Activated CD8-positive, alpha-beta T cell treated with anti-CD3 and anti-CD28 coated beads, Interleukin-2, amount 10 ng/mL, durations not matched to agents 7 days and 5 days (primary cell): ENCODE measurements around the gene RASSF9. TPM values are rescaled to one million over a fixed set of nuclear protein-coding genes. Genes with fewer than 3 reads are reported as not detected.

Experiments
- ATAC-seq: fragments of 150-1000 bp; cut with Tn5 transposase; one replicate; pipeline ENCODE4 v1.10.0; 2021; ENCODE audit warnings: moderate library complexity
- CTCF ChIA-PET: fragments of 350-600 bp; sonication (Branson Sonifier 250); formaldehyde crosslinking; loops from one replicate; lab custom pipeline; 2021; ENCODE audit warnings: antibody characterized with exemption; lab: Charles Lee
- POLR2A ChIA-PET: fragments of 350-600 bp; sonication (Branson Sonifier 250); formaldehyde crosslinking; loops from one replicate; lab custom pipeline; 2021; ENCODE audit warnings: antibody characterized with exemption; lab: Charles Lee
- DNase-seq: peaks from one replicate; pipeline ENCODE4 v3.0.0-alpha.2; 2020
- H3K27ac Mint-ChIP-seq: one replicate; pipeline ENCODE4 v1.8.0; 2021; ENCODE audit warnings: mild to moderate bottlenecking, mixed read lengths
- H3K27me3 Mint-ChIP-seq: one replicate; pipeline ENCODE4 v1.8.0; 2021; ENCODE audit warnings: low read depth, mixed read lengths
- H3K36me3 Mint-ChIP-seq: one replicate; pipeline ENCODE4 v1.8.0; 2021; ENCODE audit warnings: low read depth, mixed read lengths
- H3K4me1 Mint-ChIP-seq: one replicate; pipeline ENCODE4 v1.8.0; 2021; ENCODE audit warnings: low read depth, mixed read lengths
- H3K4me3 Mint-ChIP-seq: one replicate; pipeline ENCODE4 v1.8.0; 2021; ENCODE audit warnings: mild to moderate bottlenecking, mixed read lengths
- H3K9me3 Mint-ChIP-seq: one replicate; pipeline ENCODE4 v1.8.0; 2022; ENCODE audit warnings: mixed read lengths; ENCODE audit not compliant: insufficient read depth
- total RNA-seq, 2 experiments: library from RNA; stranded (reverse); gene quantifications; one replicate each; pipeline ENCODE4 v1.2.3, GENCODE V29; 2021

The RASSF9 gene
- total RNA-seq, 2 experiments from 2014 or later: not detected

DNA sequence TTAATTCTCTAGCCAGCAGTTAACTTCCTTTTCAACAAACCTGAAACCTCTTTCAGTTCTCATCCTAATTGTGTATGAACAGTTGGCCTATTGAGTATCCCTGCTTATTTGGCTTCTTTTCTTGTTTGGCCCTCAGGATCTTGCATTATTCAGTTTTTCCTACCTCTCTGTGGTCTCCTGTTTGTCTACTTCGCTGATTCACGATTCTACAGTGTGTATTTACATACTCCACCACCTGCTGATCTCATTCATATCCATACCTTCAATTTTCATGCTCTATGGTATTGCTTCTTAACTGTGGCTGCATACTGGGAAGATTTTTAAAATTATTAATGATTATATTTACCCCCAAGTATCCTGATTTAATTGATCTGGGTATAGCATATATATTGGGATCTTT, 56.4 kb downstream of the RASSF9 start:
- no peaks in the 10 kb centered on the region for H3K4me1 Mint-ChIP-seq
- H3K4me3 Mint-ChIP-seq: no peak overlapping the region
- ATAC-seq (no peak), DNase-seq (no peak)
- no peaks in the 10 kb centered on the region for H3K36me3 Mint-ChIP-seq
- CTCF ChIA-PET: no interaction called here
- no peaks in the 10 kb centered on the region for H3K9me3 Mint-ChIP-seq
- no peaks in the 10 kb centered on the region for H3K27me3 Mint-ChIP-seq
- POLR2A ChIA-PET: no interaction called here
- H3K27ac Mint-ChIP-seq: no peak overlapping the region

DNA sequence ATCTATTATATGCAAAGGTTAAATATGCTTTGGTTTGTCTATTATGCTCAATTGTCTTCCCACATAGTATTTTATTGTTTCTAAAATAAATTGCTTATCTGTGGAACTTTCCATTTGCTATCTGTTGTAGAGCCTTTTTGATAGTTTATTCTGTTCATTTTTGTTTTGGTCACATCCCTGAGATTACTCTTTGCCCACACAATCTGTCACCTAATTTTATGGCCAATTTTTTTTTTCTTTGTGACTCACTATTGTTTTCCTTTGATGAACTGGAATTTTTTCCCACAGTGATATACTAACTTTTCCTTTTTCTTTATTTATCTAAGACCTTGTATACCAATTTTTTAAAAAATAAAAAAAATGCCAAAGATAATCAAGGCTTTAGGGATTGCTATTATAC, 61.1 kb downstream of the RASSF9 start:
- no peak overlapping the region for H3K27ac Mint-ChIP-seq
- H3K27me3 Mint-ChIP-seq: no peaks in the 10 kb centered on the region
- DNase-seq: no peak
- H3K4me1 Mint-ChIP-seq: no peaks in the 10 kb centered on the region
- ChIA-PET POLR2A (no interaction called here), CTCF (no interaction called here)
- ATAC-seq: no peak
- no peaks in the 10 kb centered on the region for H3K36me3 Mint-ChIP-seq
- H3K4me3 Mint-ChIP-seq: no peak overlapping the region
- H3K9me3 Mint-ChIP-seq: no peaks in the 10 kb centered on the region

DNA sequence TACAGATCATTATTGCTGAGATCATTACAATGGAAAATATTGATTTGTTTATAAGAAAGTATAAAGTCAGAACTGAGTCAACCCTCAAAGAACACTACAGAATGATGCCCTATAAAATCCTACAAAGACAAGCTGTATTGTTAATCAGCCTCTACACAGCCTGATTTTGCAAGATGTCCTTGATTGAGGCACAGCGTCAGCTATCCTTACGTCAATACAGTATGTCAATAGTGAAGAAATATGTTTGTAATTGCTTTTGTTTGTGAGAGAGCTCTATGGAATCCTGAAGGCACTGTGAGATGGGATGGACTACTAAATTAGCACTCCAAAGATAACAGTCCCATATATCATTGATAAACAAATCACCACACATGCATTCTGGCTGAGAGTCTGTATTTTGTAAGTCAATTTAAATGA, 70.7 kb downstream of the RASSF9 start:
- Mint-ChIP-seq H3K27ac (no peak overlapping the region), H3K27me3 (no peaks in the 10 kb centered on the region), H3K9me3 (no peaks in the 10 kb centered on the region), H3K4me1 (no peaks in the 10 kb centered on the region), H3K36me3 (no peaks in the 10 kb centered on the region), H3K4me3 (no peak overlapping the region)
- DNase-seq: no peak
- ChIA-PET POLR2A (no interaction called here), CTCF (no interaction called here)
- ATAC-seq: no peak

DNA sequence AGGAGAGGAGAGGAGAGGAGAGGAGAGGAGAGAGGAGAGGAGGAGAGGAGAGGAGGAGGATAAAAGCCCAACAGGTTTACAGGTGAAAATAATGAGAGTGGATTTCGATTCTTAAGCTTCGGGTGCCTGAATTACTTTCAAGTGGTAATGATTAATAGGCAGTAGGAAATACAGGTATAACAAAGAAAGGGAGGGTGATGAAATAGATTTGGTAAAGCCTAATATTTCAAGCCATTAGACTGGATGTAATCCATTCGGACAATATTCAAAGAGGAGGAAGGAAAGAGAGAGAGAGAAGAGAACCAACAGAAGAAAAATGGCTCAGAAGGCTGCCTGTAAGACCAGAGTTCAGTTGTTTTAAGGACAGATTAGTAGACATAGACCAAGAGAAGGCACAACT, 76.6 kb downstream of the RASSF9 start:
- ChIA-PET CTCF (no interaction called here), POLR2A (no interaction called here)
- Mint-ChIP-seq H3K36me3 (no peaks in the 10 kb centered on the region), H3K27me3 (no peaks in the 10 kb centered on the region), H3K9me3 (no peaks in the 10 kb centered on the region), H3K4me3 (no peak overlapping the region), H3K27ac (no peak overlapping the region), H3K4me1 (no peaks in the 10 kb centered on the region)
- DNase-seq (no peak), ATAC-seq (no peak)

DNA sequence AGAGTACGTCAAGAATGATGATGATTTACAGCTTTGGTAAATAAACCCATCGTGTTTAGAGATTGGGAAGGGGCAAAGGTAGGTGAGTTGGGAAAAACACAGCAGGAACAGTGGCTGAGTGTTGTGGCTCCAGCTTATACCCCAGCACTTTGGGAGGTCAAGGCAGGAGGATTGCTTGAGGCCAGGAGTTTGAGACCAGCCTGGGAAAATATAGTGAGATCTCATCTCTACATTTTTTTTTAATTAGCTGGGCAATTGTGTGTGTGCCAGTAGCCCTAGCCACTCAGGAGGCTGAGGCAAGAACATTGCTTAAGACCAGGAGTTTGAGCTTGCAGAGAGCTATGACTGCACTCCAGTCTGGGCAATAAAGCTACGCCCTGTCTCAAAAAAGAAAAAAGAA, 77.1 kb downstream of the RASSF9 start:
- DNase-seq: no peak
- no peak overlapping the region for H3K4me3 Mint-ChIP-seq
- ChIA-PET POLR2A (no interaction called here), CTCF (no interaction called here)
- no peaks in the 10 kb centered on the region for H3K27me3 Mint-ChIP-seq
- no peaks in the 10 kb centered on the region for H3K36me3 Mint-ChIP-seq
- no peak overlapping the region for H3K27ac Mint-ChIP-seq
- H3K9me3 Mint-ChIP-seq: no peaks in the 10 kb centered on the region
- no peaks in the 10 kb centered on the region for H3K4me1 Mint-ChIP-seq
- ATAC-seq: no peak

DNA sequence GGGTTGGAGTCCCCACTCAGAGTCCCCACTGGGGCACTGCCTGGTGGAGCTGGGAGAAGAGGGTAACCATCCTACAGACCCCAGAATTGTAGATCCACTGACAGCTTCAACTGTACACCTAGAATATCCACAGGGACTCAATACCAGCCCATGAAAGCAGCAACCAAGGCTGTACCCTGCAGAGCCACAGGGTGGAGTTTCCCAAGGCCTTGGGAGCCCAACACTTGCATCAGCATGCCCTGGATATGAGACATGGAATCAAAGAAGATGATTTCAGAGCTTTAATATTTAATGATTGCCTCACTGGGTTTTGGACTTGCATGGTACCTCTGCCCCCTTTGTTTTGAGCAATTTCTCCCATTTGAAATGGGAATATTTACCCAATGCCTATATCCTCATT, 80.4 kb downstream of the RASSF9 start:
- Mint-ChIP-seq H3K4me1 (no peaks in the 10 kb centered on the region), H3K4me3 (no peak overlapping the region), H3K27me3 (no peaks in the 10 kb centered on the region), H3K9me3 (no peaks in the 10 kb centered on the region), H3K27ac (no peak overlapping the region), H3K36me3 (no peaks in the 10 kb centered on the region)
- CTCF ChIA-PET: no interaction called here
- DNase-seq (no peak), ATAC-seq (no peak)
- POLR2A ChIA-PET: no interaction called here

Other genes with a start within 250 kb of the RASSF9 start
- gene NTS, start 37.9 kb upstream of the RASSF9 start, total RNA-seq: not detected